Skeletal muscle tissue (tissue), 4 donors: ENCODE measurements around the gene ANGPTL7. TPM values are rescaled to one million over a fixed set of nuclear protein-coding genes. Genes with fewer than 3 reads are reported as not detected.
"Not testable (repeated sequence)": the region's sequence is repeated elsewhere in the genome, so short reads cannot be mapped to it uniquely, and the experiment has no call there.

Experiments used
- H3K27ac ChIP-seq: one replicate; pipeline ENCODE4 v1.7.0; 2013; ENCODE audit warnings: mild to moderate bottlenecking, low read depth, low read length, inconsistent platforms
- H3K27me3 ChIP-seq, 3 donors: one replicate each; pipeline ENCODE4 v1.7.0; 2013; ENCODE audit warnings: low read length in 3 of 3; ENCODE audit not compliant: control insufficient read depth in 3 of 3, insufficient read depth in 3 of 3
- H3K36me3 ChIP-seq, 3 donors: one replicate each; pipeline ENCODE4 v1.7.0; 2013; ENCODE audit warnings: low read length in 3 of 3; ENCODE audit not compliant: control insufficient read depth in 3 of 3, insufficient read depth in 3 of 3
- H3K4me1 ChIP-seq, 3 donors: one replicate each; pipeline ENCODE4 v1.7.0; 2013; ENCODE audit warnings: low read length in 3 of 3, mild to moderate bottlenecking in 3 of 3; ENCODE audit not compliant: control insufficient read depth in 3 of 3, insufficient read depth in 3 of 3
- H3K4me3 ChIP-seq, 3 donors: one replicate each; pipeline ENCODE4 v1.7.0; 2013; ENCODE audit warnings: low read length in 3 of 3
- H3K9ac ChIP-seq, 3 donors: one replicate each; pipeline ENCODE4 v1.7.0; 2013; ENCODE audit warnings: low read length in 3 of 3, mild to moderate bottlenecking in 3 of 3, moderate library complexity in 2 of 3, low read depth in 1 of 3
- H3K9me3 ChIP-seq, 3 donors: one replicate each; pipeline ENCODE4 v1.7.0; 2013; ENCODE audit warnings: low read length in 3 of 3; ENCODE audit not compliant: control insufficient read depth in 3 of 3
- total RNA-seq: library from RNA; depleted of rRNA; stranded (reverse); fragments of >200 nt; gene quantifications from one replicate; pipeline ENCODE4 v1.2.3, GENCODE V29; 2014
- donor health status: Osteomylitis.

ANGPTL7 gene
- total RNA-seq, 1 donor from 2014 or later: 5.2 TPM

- Histone ChIP-seq H3K9me3 (no peaks in the 10 kb centered on the region), H3K27me3 (no peaks in the 10 kb centered on the region), H3K27ac (peak overlapping the region; percentile 18), H3K36me3 (peaks cover 12 to 44% (median 16%) of the 10 kb centered on the region in 3 donors), H3K4me1 (peaks cover 8 to 18% (median 13%) of the 10 kb centered on the region in 3 donors), H3K9ac (no peak overlapping the region), H3K4me3 (no peak overlapping the region)
These were observed 37.1 kb upstream of the ANGPTL7 start for GRCh38 chr1:11151826-11152612.

- H3K4me1 ChIP-seq: peaks cover 15 to 26% (median 18%) of the 10 kb centered on the region in 3 donors
- no peak overlapping the region for H3K4me3 ChIP-seq
- no peaks in the 10 kb centered on the region for H3K27me3 ChIP-seq
- H3K9me3 ChIP-seq: no peaks in the 10 kb centered on the region
- H3K9ac ChIP-seq: no peak overlapping the region
- H3K27ac ChIP-seq: no peak overlapping the region
- peaks cover 12 to 40% (median 16%) of the 10 kb centered on the region in 3 donors for H3K36me3 ChIP-seq
These were observed 36.4 kb upstream of the ANGPTL7 start for GRCh38 chr1:11152755-11153154.

DNA sequence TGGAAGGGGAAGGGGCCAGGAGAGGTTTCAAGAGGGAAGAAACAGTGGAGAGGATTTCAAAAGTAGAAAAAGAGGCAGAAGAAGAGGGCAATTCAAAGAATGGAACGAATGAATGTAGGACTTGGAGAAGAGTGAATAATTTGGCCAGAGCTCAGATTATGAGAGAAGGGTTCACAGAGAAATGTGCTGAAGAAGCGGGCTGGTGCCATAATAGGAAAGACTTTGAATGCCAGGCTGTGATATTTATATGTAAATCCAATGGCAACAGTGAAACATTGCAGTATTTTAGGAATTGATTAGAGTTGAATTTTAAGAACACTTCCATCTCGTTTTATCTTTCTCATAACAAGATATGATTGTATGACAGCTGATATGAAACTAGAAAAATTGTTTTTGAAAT is 36.0 kb upstream of the ANGPTL7 start:
- no peak overlapping the region for H3K9ac ChIP-seq
- no peak overlapping the region for H3K27ac ChIP-seq
- H3K36me3 ChIP-seq: peaks cover 12 to 37% (median 16%) of the 10 kb centered on the region in 3 donors
- H3K4me3 ChIP-seq: no peak overlapping the region
- H3K9me3 ChIP-seq: no peaks in the 10 kb centered on the region
- no peaks in the 10 kb centered on the region for H3K27me3 ChIP-seq
- H3K4me1 ChIP-seq: peaks cover 19 to 30% (median 23%) of the 10 kb centered on the region in 3 donors

- Histone ChIP-seq H3K27ac (peak overlapping the region; percentile 94), H3K9ac (no peak overlapping the region), H3K4me1 (peaks cover 27 to 35% (median 28%) of the 10 kb centered on the region in 3 donors), H3K27me3 (no peaks in the 10 kb centered on the region), H3K9me3 (no peaks in the 10 kb centered on the region), H3K4me3 (no peak overlapping the region), H3K36me3 (peaks cover 0 to 26% (median 0%) of the 10 kb centered on the region in 3 donors)
These were observed 32.7 kb upstream of the ANGPTL7 start for GRCh38 chr1:11156441-11156840.

DNA sequence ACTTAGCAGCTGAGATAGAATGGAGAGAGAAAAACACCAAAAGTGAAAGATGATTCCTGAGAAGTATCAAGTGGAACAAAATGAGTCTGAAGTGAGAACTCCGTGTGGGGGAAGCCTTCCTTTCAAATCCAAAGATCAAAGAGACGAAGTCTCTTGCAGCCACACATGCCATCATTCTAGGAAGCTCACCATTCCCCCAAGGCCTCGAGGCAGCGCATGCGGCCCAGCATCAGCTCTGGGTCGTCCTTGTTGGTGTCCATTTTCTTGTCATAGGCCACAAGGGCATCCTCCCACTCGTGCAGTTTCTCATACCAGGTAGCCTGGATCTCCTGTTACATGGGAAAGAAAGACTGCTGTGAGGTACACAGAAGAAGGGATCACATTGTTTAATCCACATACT is 32.2 kb upstream of the ANGPTL7 start:
- H3K4me3 ChIP-seq: no peak overlapping the region
- no peaks in the 10 kb centered on the region for H3K9me3 ChIP-seq
- peaks cover 0 to 26% (median 0%) of the 10 kb centered on the region in 3 donors for H3K36me3 ChIP-seq

GRCh38 chr1:11157394-11157793 is 31.8 kb upstream of the ANGPTL7 start:
- Histone ChIP-seq H3K27ac (peak overlapping the region; percentile 94), H3K27me3 (no peaks in the 10 kb centered on the region), H3K4me1 (peaks cover 27 to 34% (median 28%) of the 10 kb centered on the region in 3 donors), H3K36me3 (peaks cover 0 to 26% (median 0%) of the 10 kb centered on the region in 3 donors), H3K9me3 (no peaks in the 10 kb centered on the region), H3K4me3 (no peak overlapping the region), H3K9ac (peak overlapping the region in 2 of 3 donors; percentile 43 to 58)

More for the DNA sequence above, 32.2 kb upstream of the ANGPTL7 start:
- peaks cover 27 to 34% (median 28%) of the 10 kb centered on the region in 3 donors for H3K4me1 ChIP-seq
- peak overlapping the region in 2 of 3 donors; percentile 43 to 58 for H3K9ac ChIP-seq
- no peaks in the 10 kb centered on the region for H3K27me3 ChIP-seq
- H3K27ac ChIP-seq: peak overlapping the region; percentile 94

GRCh38 chr1:11157867-11158266 is 31.3 kb upstream of the ANGPTL7 start:
- Histone ChIP-seq H3K9me3 (no peaks in the 10 kb centered on the region), H3K27me3 (no peaks in the 10 kb centered on the region), H3K4me3 (no peak overlapping the region), H3K36me3 (peaks cover 0 to 24% (median 0%) of the 10 kb centered on the region in 3 donors), H3K27ac (peak overlapping the region; percentile 94), H3K9ac (peak overlapping the region; percentile 6 to 47 (median 33)), H3K4me1 (peaks cover 27 to 31% (median 28%) of the 10 kb centered on the region in 3 donors)

DNA sequence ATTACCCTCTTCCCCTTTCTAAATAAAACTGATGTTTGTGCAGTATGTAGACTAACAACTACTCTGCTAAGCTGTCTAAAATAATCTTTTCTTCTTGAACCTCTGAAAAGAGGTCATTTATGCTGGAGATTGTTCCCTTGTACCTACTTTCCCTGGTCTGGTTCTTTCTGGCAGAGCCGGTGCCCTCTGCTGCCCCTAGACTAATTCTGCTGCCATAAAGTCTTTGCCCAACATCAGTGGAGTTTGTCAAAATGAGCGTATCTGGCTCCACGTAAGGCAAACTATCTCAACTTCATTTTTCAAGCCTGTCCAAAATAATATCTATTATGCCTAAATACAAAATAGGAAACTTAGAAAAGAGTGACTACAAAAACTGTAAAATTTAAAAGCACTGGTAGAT is 30.9 kb upstream of the ANGPTL7 start:
- Histone ChIP-seq H3K36me3 (peaks cover 0 to 20% (median 0%) of the 10 kb centered on the region in 3 donors), H3K27me3 (no peaks in the 10 kb centered on the region), H3K27ac (peak overlapping the region; percentile 94), H3K4me3 (no peak overlapping the region), H3K4me1 (peaks cover 27 to 31% (median 28%) of the 10 kb centered on the region in 3 donors), H3K9me3 (no peaks in the 10 kb centered on the region), H3K9ac (peak overlapping the region; percentile 6 to 47 (median 33))

DNA sequence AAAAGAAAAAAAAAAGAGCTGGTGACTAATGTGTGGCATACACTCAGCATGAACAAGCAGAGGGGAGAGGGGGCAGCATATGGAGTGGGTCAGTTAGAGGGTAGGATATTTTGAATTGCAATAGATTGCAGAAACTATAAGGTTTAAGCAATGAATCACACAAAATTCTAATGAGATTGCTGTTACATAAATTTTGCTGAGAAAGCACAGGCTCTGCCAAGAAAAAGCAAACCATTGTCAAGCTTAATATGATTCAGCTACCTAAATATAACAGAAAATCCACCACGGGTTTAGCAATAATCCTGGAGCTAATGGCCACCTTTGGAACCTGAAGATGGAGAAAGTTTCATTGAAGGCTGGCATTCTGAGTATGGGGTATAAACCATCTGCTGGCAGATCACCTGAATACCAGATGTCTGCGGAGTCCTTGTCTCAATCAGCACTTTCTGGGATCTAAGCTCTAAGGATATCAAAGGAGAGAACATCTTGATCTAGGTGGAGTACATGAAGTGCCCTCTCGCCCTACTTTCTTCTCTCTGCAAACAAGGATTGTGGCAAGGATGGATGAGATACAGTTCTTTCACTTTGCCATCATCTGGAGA is 30.3 kb upstream of the ANGPTL7 start:
- no peak overlapping the region for H3K4me3 ChIP-seq
- H3K9me3 ChIP-seq: no peaks in the 10 kb centered on the region
- peaks cover 27 to 31% (median 28%) of the 10 kb centered on the region in 3 donors for H3K4me1 ChIP-seq
- no peaks in the 10 kb centered on the region for H3K27me3 ChIP-seq
- peaks cover 0 to 20% (median 0%) of the 10 kb centered on the region in 3 donors for H3K36me3 ChIP-seq
- peak overlapping the region; percentile 94 for H3K27ac ChIP-seq
- no peak overlapping the region for H3K9ac ChIP-seq

DNA sequence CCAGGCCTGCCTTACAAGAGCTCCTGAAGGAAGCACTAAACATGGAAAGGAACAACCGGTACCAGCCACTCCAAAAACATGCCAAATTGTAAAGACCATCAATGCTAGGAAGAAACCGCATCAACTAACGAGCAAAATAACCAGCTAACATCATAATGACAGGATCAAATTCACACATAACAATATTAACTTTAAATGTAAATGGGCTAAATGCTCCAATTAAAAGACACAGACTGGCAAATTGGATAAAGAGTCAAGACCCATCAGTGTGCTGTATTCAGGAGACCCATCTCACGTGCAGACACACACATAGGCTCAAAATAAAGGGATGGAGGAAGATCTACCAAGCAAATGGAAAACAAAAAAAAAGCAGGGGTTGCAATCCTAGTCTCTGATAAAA is 26.4 kb upstream of the ANGPTL7 start:
- H3K4me3 ChIP-seq, H3K36me3 ChIP-seq, H3K9me3 ChIP-seq, H3K9ac ChIP-seq, H3K27ac ChIP-seq, H3K27me3 ChIP-seq: not testable (repeated sequence)
- H3K4me1 ChIP-seq: peaks cover 14 to 15% (median 14%) of the 10 kb centered on the region in 3 donors
